ENCODE results near the gene GADL1.

Gene GADL1

GRCh38 chr3:30852833-30853232, 41.6 kb downstream of the GADL1 start:
- TF ChIP-seq CTCF (IDR thresholded peaks at IDR 0.05; ENCODE audit: insufficient read depth, low read length) (no peak), SPI1 (IDR thresholded peaks at IDR 0.05; ENCODE audit: borderline replicate concordance, low read depth) (no peak), GABPA (IDR thresholded peaks at IDR 0.05; ENCODE audit: low read depth) (no peak), REST (IDR thresholded peaks at IDR 0.05; ENCODE audit: insufficient replicate concordance, low read depth) (no peak), POLR2AphosphoS5 (IDR thresholded peaks at IDR 0.05; ENCODE audit: low read depth) (no peak)
- Histone ChIP-seq H3K27ac (replicated peaks) (no peak overlapping the region), H3K27me3 (ENCODE audit: insufficient read depth, poor library complexity, severe bottlenecking) (no peaks in the 10 kb centered on the region), H3K4me3 (replicated peaks; ENCODE audit: insufficient read depth, low read length) (no peak overlapping the region)
- DNase-seq (ENCODE audit: low read depth in 1 of 2, low spot score in 1 of 2) = no peak

- Histone ChIP-seq H3K27me3 (ENCODE audit: insufficient read depth, poor library complexity, severe bottlenecking) (no peaks in the 10 kb centered on the region), H3K27ac (replicated peaks) (no peak overlapping the region), H3K4me3 (replicated peaks; ENCODE audit: insufficient read depth, low read length) (no peak overlapping the region)
- no peak for DNase-seq (ENCODE audit: low read depth in 1 of 2, low spot score in 1 of 2)
- no peak for TF ChIP-seq CTCF (IDR thresholded peaks at IDR 0.05; ENCODE audit: insufficient read depth, low read length)
- no peak for TF ChIP-seq REST (IDR thresholded peaks at IDR 0.05; ENCODE audit: insufficient replicate concordance, low read depth)
- no peak for TF ChIP-seq POLR2AphosphoS5 (IDR thresholded peaks at IDR 0.05; ENCODE audit: low read depth)
- no peak for TF ChIP-seq GABPA (IDR thresholded peaks at IDR 0.05; ENCODE audit: low read depth)
- no peak for TF ChIP-seq SPI1 (IDR thresholded peaks at IDR 0.05; ENCODE audit: borderline replicate concordance, low read depth)
Observed at GRCh38 chr3:30848087-30848779, 46.2 kb downstream of the GADL1 start.

- H3K27me3 ChIP-seq (ENCODE audit: insufficient read depth, poor library complexity, severe bottlenecking) = no peaks in the 10 kb centered on the region
- no peak for DNase-seq (ENCODE audit: low read depth in 1 of 2, low spot score in 1 of 2)
- no peak overlapping the region for H3K27ac ChIP-seq (replicated peaks)
- H3K4me3 ChIP-seq (replicated peaks; ENCODE audit: insufficient read depth, low read length) = no peak overlapping the region
- TF ChIP-seq REST (IDR thresholded peaks at IDR 0.05; ENCODE audit: insufficient replicate concordance, low read depth) = no peak
- TF ChIP-seq POLR2AphosphoS5 (IDR thresholded peaks at IDR 0.05; ENCODE audit: low read depth) = no peak
- no peak for TF ChIP-seq GABPA (IDR thresholded peaks at IDR 0.05; ENCODE audit: low read depth)
Observed at GRCh38 chr3:30847592-30847991, 46.9 kb downstream of the GADL1 start.

Measured in HL-60 (cell line).